Natural killer cell (primary cell): ENCODE results near the gene GPX3. TPM values are rescaled to one million over a fixed set of nuclear protein-coding genes. Genes with fewer than 3 reads are reported as not detected.

Source experiments
- ATAC-seq, 3 donors: fragments of 150-1000 bp in 2 of 3; fragments of 200-7000 bp in 1 of 3; cut with Tn5 transposase; 1 replicate in 1 of 3; 2 replicates in 2 of 3; pipeline ENCODE4 v1.10.0; 2021; ENCODE audit warnings: mild to moderate bottlenecking in 2 of 3, moderate library complexity in 2 of 3
- DNase-seq, 2 donors: peaks; one replicate each; pipeline versions ENCODE4 v3.0.0 to v3.0.0-alpha.2; 2013 to 2021; ENCODE audit warnings: mixed read lengths in 1 of 2
- H3K27ac ChIP-seq: one replicate; pipeline ENCODE4 v1.5.1; 2013; ENCODE audit warnings: mild to moderate bottlenecking, low read length
- H3K27me3 ChIP-seq: one replicate; pipeline ENCODE4 v1.6.1; 2013; ENCODE audit warnings: low read length; ENCODE audit not compliant: control insufficient read depth, insufficient read depth
- H3K36me3 ChIP-seq: one replicate; pipeline ENCODE4 v1.6.1; 2013; ENCODE audit warnings: low read length; ENCODE audit not compliant: control insufficient read depth, insufficient read depth
- H3K4me1 ChIP-seq: one replicate; pipeline ENCODE4 v1.6.1; 2013; ENCODE audit warnings: low read length; ENCODE audit not compliant: control insufficient read depth, insufficient read depth
- H3K4me3 ChIP-seq: one replicate; pipeline ENCODE4 v1.5.1; 2013; ENCODE audit warnings: low read length
- H3K9me3 ChIP-seq: one replicate; pipeline ENCODE4 v1.6.1; 2013; ENCODE audit warnings: low read length; ENCODE audit not compliant: control insufficient read depth, insufficient read depth
- H3K27ac Mint-ChIP-seq, 2 donors: one replicate each; pipeline ENCODE4 v1.8.0; 2022; ENCODE audit warnings: mild to moderate bottlenecking in 2 of 2, mixed read lengths in 2 of 2, moderate library complexity in 1 of 2
- H3K27me3 Mint-ChIP-seq, 2 donors: one replicate each; pipeline ENCODE4 v1.8.0; 2022; ENCODE audit warnings: low read depth in 2 of 2, mixed read lengths in 2 of 2
- H3K36me3 Mint-ChIP-seq: one replicate; pipeline ENCODE4 v1.8.0; 2022; ENCODE audit warnings: mixed read lengths
- H3K4me1 Mint-ChIP-seq, 2 donors: one replicate each; pipeline ENCODE4 v1.8.0; 2022; ENCODE audit warnings: mixed read lengths in 2 of 2
- H3K4me3 Mint-ChIP-seq: one replicate; pipeline ENCODE4 v1.8.0; 2022; ENCODE audit warnings: mild to moderate bottlenecking, moderate library complexity, mixed read lengths
- H3K9me3 Mint-ChIP-seq, 2 donors: one replicate each; pipeline ENCODE4 v1.8.0; 2022; ENCODE audit warnings: mixed read lengths in 2 of 2
- WGBS: methylation state at CpG from one replicate; pipeline ENCODE4 v1.1.7; 2013; ENCODE audit warnings: missing lambda C conversion rate; ENCODE audit not compliant: insufficient coverage; 5-methylcytosine and 5-hydroxymethylcytosine counted together
- intact Hi-C: fragments of 100-400 bp; cut with micrococcal nuclease; formaldehyde crosslinking; loops from one replicate; pipeline ENCODE4 v1.14.2; 2022
- total RNA-seq, 4 donors: library from RNA; stranded (reverse); fragments of 120-200 nt in 1 of 4; gene quantifications; one replicate each; pipeline versions ENCODE4 v1.2.3 to v1.2.4, GENCODE V29; 2013 to 2022
- TF ChIP-seq, protein P1 (sequence below): fragments of 200-600 bp; IDR thresholded peaks from one replicate; pipeline ENCODE4 v1.8.0; 2022; ENCODE audit warnings: antibody characterized with exemption

Gene GPX3
- total RNA-seq, 3 donors from 2014 or later (not counting 1 experiment from before 2014, with no cell fraction given): 1.1 TPM; not detected in 2

DNA sequence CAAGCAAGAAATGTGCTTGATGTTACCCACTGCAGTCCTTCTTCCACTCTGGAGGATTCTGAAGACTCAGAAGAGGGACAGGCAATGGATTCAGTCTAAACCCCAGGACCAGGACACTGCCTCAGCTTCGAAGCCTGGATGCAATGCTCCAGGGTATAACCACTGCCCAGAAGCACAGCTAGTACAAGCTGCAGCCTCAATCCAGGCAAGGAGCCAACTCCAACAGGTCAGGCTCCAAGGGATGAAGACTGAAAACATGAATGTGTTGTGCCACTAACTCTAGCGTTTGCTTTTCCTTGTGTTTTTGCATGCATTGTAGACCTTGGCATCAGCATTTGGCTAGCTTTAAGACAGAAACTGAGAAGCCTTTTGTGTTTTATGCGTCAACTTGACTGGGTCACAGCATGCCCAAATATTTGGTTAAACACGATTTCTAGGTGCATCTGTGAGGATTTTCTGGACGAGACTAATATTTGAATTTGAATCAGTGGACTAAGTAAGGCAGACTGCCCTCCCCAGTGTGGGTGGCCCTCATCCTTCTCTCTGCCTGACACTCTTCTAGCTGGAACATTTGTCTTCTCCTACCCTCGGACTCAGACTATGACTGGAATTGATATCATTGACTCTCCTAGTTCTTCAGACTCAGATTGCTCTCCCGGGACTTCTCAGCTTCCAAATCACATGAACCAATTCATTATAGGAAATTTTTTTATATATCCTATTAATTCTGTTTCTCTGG, 20.5 kb upstream of the GPX3 start:
- H3K27me3 Mint-ChIP-seq: peaks cover 6 to 10% of the 10 kb centered on the region in 2 donors
- no peak overlapping the region for H3K4me3 Mint-ChIP-seq

DNA sequence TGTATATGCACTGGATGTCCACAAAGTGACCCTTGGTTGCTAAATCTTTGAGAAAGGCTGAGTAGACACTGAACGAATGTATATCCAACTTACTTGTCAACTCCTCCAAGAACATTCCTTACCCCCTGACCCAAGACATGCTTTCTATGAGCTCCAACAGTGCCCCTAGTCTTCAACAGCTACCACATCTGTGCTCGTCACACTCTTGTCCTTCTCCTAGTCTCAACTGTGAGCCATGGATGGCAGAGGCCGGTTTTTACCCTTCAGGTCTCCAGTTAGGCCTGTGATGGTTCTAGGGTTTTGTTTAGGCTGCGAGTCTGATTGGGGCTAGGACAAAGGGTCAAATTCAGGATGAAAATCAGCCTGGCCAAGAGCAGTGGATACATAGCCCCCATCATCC, 19.0 kb upstream of the GPX3 start:
- Mint-ChIP-seq H3K4me1 (no peaks in the 10 kb centered on the region), H3K4me3 (no peak overlapping the region), H3K27me3 (peaks cover 0 to 6% of the 10 kb centered on the region in 2 donors), H3K36me3 (no peaks in the 10 kb centered on the region), H3K9me3 (no peaks in the 10 kb centered on the region), H3K27ac (no peak overlapping the region)
- Histone ChIP-seq H3K36me3 (no peaks in the 10 kb centered on the region), H3K27ac (no peak overlapping the region), H3K4me1 (no peaks in the 10 kb centered on the region), H3K4me3 (no peak overlapping the region), H3K9me3 (no peaks in the 10 kb centered on the region), H3K27me3 (no peaks in the 10 kb centered on the region)
- WGBS: 93% methylated on average over 4 of the region's 4 CpGs
- DNase-seq: no peak
- no peak for ATAC-seq
- TF ChIP-seq, protein P1, sequence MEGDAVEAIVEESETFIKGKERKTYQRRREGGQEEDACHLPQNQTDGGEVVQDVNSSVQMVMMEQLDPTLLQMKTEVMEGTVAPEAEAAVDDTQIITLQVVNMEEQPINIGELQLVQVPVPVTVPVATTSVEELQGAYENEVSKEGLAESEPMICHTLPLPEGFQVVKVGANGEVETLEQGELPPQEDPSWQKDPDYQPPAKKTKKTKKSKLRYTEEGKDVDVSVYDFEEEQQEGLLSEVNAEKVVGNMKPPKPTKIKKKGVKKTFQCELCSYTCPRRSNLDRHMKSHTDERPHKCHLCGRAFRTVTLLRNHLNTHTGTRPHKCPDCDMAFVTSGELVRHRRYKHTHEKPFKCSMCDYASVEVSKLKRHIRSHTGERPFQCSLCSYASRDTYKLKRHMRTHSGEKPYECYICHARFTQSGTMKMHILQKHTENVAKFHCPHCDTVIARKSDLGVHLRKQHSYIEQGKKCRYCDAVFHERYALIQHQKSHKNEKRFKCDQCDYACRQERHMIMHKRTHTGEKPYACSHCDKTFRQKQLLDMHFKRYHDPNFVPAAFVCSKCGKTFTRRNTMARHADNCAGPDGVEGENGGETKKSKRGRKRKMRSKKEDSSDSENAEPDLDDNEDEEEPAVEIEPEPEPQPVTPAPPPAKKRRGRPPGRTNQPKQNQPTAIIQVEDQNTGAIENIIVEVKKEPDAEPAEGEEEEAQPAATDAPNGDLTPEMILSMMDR: no peak
- intact Hi-C loops: no loop called here

More for the DNA sequence above, 20.5 kb upstream of the GPX3 start:
- TF ChIP-seq, protein P1: no peak
- H3K27ac ChIP-seq: no peak overlapping the region
- 75% methylated on average over 6 of the region's 7 CpGs for WGBS
- H3K4me3 ChIP-seq: no peak overlapping the region
- DNase-seq: no peak
- H3K27me3 ChIP-seq: no peaks in the 10 kb centered on the region
- intact Hi-C loops: no loop called here
- Mint-ChIP-seq H3K4me1 (no peaks in the 10 kb centered on the region), H3K27ac (no peak overlapping the region), H3K36me3 (no peaks in the 10 kb centered on the region), H3K9me3 (no peaks in the 10 kb centered on the region)
- no peaks in the 10 kb centered on the region for H3K4me1 ChIP-seq
- H3K36me3 ChIP-seq: no peaks in the 10 kb centered on the region
- ATAC-seq: no peak
- H3K9me3 ChIP-seq: no peaks in the 10 kb centered on the region

DNA sequence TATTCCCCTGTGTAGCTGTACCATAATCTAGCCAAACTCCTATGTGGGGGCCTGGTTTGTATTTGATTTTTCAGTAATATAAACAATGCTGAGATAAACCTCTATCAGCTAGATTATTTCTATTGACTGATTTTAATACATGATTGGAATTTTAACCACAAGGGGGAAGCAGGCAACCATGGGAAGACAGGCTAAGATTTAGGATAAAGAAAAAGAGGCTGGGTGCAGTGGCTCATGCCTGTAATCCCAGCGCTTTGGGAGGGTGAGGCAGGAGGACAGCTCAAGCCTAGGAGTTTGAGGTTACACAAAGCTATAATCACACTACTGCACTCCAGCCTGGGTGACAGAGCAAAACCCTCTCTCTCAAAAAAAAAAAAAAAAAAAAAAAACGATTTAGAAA, 18.1 kb upstream of the GPX3 start:
- no peak overlapping the region for H3K27ac ChIP-seq
- H3K4me3 ChIP-seq: no peak overlapping the region
- intact Hi-C loops: no loop called here
- H3K4me1 Mint-ChIP-seq: no peaks in the 10 kb centered on the region
- no peaks in the 10 kb centered on the region for H3K36me3 Mint-ChIP-seq
- H3K9me3 Mint-ChIP-seq: no peaks in the 10 kb centered on the region
- H3K4me3 Mint-ChIP-seq: no peak overlapping the region
- H3K27me3 ChIP-seq: no peaks in the 10 kb centered on the region
- no peak overlapping the region for H3K27ac Mint-ChIP-seq
- 88% methylated on average over 1 of the region's 2 CpGs for WGBS
- no peaks in the 10 kb centered on the region for H3K36me3 ChIP-seq
- peaks cover 0 to 6% of the 10 kb centered on the region in 2 donors for H3K27me3 Mint-ChIP-seq
- TF ChIP-seq, protein P1: no peak
- no peaks in the 10 kb centered on the region for H3K9me3 ChIP-seq
- DNase-seq: peak in 1 of 2 donors; percentile 9
- no peak for ATAC-seq
- H3K4me1 ChIP-seq: no peaks in the 10 kb centered on the region
